Central memory CD4-positive, alpha-beta T cell (primary cell): ENCODE results near the gene RAD51B.

ENCODE experiments used
- DNase-seq: peaks from one replicate; pipeline ENCODE4 v3.0.0; 2022

The RAD51B gene

DNA sequence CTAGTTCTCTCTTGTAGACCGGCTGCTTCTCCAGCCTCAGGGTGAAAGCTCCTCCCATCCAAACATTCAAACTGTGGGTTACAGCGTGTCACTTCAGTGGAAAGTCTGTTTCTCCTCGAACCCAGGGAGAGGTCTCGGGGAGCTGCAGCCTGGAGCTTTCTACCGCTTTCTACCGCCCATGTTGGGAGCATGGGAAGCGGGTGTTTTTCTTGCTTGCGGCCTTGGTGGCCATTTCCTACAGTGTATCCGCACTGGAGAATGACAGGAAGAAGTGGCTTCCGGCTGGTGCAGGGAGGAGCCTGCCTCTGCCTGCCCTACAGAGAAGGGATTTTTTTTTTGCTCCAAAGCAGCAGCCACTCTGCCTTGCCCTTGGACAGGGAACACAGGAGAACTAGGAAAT is 952.1 kb downstream of the RAD51B start:
- peak; percentile 41 for DNase-seq

DNA sequence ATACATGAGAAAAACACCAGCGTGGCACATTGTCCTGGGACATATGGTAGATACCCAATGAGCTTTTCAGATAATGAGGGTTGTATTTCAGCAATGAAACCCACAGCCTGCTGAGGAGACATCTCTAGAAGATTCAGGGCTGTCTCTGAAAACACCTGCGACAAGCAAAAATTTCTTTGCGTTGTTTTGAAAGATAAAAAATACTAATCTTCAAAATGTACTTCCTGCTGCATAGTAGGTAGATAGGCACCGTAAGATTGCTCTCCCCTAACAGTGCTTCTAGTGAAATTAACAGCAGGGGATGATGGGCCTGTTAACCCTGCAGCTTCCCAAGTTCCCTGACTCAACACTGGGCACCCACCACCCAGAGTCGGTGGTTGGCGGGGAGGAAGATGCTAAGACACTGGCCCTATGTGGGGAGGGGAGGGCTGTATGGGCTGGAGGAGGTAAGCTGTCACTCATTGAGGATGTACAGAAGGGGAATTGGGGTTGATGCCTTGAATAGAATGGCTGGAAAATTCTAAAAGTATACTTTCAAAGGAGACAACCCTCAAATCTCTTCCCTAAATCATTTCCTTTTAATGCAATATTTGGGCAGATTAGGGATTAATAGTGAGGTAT is 953.3 kb downstream of the RAD51B start:
- DNase-seq, result no peak

GRCh38 chr14:68774771-68775613 is 955.4 kb downstream of the RAD51B start:
- no peak for DNase-seq

GRCh38 chr14:68775614-68776126 is 956.1 kb downstream of the RAD51B start:
- no peak for DNase-seq

- DNase-seq, result no peak
These were observed 958.1 kb downstream of the RAD51B start for GRCh38 chr14:68777644-68778043.
